Measurements from ENCODE around the gene CDHR4. TPM values are rescaled to one million over a fixed set of nuclear protein-coding genes. Genes with fewer than 3 reads are reported as not detected.
"Not testable (repeated sequence)": the region's sequence is repeated elsewhere in the genome, so short reads cannot be mapped to it uniquely, and the experiment has no call there.

The CDHR4 gene
- total RNA-seq, 1 donor from 2014 or later = 0.62 TPM

DNA sequence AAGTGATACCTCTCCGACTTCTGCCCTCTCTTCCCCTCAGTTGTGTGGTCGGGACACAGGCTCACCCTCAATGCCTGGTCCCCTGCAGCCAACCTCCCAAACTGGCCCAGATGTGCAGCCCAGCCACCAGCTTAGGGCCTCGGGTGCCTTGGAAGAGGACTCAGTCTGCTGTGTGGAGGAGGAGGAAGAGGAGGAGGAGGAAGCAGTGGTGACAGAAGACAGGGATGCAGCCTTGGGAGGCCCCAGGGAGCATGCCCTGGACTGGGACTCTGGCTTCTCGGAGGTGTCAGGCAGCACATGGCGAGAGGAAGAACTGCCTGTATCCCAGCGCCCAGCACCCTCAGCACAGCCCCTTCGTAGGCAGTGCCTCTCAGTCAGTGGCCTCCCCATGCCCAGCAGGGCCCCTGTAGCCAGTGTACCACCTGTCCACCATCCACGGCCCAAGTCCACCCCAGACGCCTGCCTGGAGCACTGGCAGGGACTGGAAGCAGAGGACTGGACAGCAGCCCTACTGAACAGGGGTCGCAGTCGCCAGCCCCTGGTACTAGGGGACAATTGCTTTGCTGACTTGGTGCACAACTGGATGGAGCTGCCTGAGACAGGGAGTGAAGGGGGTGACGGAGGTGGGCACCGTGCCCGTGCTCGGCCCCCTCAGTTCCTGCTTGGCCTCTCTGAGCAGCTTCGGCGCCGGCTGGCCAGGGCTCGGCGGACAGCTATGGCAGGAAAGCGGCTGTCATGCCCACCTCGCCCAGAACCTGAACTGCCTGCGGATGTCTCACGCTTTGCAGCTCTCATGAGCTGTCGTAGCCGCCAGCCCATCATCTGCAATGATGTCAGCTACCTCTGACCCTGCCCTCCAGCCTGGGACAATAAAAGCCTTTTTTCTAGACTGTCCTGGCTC lies 4.7 kb upstream of the CDHR4 start:
- DNase-seq (ENCODE audit: low spot score) = no peak

DNA sequence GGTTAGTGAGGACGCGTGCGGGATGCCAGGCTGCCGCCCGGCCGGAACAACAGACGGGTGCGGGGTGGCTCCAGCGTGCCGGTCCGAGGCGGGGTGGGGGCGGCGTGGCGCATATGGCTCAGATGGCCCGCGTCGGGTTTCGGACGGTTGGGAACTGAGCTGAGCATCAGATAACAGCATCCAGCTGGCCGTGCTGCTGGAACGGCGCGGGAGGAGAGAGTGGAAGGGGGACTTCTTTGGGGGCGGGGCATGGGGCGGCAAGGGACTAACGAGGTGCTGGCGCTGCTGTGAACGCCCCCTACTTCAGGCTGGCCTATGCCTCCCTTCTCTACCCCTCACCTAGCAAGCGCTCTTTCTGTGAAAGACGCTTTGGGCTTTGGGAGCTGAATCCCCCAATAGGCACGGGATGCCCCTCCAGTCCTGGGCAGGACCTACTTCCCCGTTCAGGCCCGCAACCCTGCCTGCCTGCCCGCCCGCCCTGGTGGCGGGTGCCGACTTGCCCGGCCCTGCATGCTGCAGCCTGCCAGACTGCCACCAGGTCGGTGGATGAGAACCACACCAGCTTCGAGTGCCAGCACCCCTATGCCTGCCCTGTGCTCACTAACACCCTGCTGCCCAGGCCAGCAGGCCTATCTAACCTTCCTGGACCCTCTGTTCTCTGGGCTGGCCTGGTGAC lies 3.9 kb upstream of the CDHR4 start:
- peak; percentile 84 for DNase-seq (ENCODE audit: low spot score)

DNA sequence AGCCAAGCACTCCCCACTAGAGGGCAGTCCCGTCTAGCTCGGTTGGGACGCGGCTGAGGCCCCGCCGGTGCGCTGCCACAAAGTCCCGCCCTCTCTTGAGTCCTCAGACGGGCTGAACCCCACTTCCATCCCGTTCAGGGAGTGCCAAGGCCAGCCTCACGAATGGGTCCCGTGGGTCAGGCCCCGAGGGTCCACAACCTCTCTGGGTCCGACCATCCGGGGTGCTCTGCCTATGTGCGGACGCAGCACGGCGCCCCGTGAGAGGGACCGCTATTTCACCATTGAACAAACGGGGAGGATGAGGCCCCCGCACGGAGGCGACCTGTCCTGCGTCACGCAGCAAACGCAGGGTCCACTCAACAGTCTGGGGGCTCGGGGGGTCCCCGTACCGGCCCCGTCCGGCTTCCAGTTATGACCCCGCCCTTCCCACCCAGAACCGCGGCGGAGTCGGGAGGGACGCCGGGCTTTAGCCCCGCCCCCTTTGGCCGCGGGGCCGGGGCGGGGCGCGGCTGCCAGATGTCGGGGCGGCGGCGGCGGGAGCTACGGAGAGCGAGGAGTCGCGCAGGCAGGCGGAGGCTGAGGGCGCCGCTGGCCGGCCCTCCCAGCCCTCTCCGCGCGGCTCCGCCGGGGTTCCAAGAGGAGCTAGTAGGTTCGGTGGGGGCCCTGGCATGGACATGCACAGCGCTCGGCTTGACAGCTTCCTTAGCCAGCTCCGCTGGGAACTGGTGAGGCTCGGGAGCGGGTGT lies 3.2 kb upstream of the CDHR4 start, which contains the start of gene INKA1:
Gene INKA1 (plus strand): TSS at position 543 of the 746 bp plus-strand sequence. CDS start 132 bp downstream, at position 675.
- peak; percentile 93 for DNase-seq (ENCODE audit: low spot score)

DNA sequence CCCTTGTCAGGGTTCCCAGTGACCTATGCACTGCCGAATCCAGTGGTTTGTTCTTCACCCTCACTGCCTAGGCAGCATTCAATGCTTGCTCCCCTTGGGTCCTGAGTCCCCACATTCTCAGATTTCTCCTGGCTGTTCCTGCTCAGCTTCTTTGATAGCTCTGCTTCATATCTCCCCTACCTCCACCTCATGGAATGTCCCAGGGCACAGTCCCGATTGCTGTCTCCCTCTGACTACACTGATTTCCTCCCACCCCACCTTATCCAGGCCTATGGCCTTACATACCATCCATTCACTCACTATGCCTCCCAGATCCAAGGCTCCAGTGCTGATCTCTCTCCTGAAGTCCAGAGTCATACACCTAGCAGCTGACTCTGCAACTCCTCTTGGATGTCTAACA lies 1.5 kb upstream of the CDHR4 start:
- DNase-seq (ENCODE audit: low spot score) = no peak

DNA sequence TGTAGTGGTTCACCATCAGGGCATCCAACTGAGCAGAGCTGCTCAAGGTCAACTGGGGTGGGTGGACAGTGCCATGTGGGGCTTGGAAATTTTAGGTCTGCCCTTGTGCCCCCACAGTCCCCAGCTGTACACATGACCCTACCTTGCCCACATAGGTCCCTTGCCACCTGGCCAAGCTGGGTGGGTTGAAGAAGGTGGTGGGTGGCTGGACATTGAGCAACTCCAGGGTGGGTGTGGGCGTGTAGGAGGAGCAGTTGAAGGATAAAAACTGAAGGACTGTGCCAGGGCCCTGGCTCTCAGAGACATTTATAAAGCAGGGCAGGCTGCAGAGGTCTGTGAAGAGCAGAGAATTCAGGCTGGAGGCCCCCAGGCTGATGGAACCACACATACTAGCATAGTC lies 568 bp downstream of the CDHR4 start:
- no peak for DNase-seq (ENCODE audit: low spot score)

DNA sequence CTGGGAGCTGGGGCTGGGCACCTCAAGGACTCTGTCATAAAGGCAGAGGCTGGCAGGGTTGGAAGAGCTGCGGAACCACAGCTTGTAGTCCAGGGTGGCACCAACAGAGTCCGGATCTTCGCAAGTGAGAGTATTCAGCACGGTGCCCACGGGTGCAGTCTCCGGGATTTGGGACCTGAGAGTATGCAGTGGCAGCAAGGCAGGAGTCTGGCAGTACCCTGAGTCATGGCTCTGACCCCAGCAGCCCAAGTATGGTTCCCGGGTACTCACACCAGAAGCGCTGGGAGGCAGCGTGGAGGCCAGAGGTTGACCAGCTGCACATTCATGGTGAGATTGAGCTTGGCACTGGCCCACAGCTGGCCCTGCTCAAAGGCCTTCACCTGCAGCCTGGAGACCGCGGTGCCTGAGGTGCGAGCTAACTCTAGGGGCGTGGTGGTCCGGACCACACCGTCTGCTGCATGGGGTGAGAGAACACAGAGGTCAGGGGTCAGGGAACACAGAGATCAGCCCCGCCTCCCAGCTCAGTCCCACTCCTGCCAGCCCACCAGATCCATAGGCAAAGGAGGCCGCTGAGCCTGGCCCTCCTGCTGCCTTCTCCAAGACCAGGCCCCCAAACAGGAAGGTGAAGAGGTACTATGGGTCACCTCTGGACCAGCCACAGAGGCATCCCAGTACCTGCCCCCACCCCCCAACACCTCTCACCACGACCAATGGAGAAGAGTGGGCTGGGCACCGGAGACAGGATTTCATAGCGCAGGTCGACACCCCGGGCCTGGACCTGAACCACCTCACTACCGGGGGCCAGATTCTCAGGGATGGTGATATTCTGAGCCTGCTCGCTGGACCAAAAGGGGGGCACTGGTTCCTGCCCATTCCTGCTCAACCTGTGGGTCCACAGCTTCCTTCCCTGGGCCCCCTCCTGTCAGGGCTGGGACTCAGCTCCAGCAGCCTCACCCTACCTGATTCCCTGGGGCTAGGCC lies 4.5 kb downstream of the CDHR4 start:
- no peak for DNase-seq (ENCODE audit: low spot score)

DNA sequence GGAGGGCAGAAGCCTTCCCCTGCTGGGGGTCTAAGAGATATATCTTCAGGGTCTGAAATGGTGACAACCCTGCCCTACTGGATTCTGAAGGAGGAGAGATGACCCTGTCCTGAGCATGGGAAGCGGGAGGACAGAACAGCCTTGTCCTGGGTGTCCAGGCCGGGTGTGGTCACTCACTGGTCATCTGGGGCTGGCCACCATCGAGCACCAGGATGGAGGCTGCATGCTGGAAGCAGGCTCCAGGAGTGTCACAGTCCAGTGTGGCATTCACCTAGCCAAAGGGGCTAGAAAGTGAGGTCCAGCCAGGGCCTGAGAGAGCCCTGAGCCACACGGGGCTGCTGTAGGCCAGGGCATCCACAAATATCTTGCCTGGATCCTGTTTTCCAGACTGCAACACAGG lies 5.2 kb downstream of the CDHR4 start:
- no peak for DNase-seq (ENCODE audit: low spot score)

DNA sequence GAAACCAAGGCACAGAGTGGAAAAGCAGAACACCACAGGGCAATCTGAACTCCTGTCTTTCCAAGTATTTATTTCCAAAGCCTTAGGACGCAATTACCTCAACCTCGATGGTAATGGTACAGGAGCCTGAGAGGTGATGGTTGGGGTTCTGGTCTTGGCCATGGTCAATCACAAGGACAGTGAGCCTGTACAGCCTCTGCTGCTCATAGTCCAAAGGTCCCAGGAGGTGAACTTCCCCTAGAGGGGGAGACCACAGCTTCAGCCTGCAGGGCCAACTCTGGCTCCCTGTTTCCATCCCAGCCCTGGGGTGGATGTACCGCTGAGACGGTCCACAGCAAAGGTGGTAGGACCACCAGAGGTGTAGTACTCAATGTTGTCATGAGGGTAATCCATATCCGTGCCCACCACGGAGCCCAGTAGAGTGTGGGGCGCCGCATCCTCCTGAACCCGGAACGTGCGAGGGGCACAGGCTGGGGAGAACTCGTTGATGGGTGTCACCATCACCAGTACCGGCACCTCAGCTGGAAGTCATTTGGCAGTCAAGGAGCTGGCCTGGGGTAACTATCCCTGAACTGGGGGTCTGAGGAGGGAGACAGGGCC lies 6.1 kb downstream of the CDHR4 start:
- no peak for DNase-seq (ENCODE audit: low spot score)

DNA sequence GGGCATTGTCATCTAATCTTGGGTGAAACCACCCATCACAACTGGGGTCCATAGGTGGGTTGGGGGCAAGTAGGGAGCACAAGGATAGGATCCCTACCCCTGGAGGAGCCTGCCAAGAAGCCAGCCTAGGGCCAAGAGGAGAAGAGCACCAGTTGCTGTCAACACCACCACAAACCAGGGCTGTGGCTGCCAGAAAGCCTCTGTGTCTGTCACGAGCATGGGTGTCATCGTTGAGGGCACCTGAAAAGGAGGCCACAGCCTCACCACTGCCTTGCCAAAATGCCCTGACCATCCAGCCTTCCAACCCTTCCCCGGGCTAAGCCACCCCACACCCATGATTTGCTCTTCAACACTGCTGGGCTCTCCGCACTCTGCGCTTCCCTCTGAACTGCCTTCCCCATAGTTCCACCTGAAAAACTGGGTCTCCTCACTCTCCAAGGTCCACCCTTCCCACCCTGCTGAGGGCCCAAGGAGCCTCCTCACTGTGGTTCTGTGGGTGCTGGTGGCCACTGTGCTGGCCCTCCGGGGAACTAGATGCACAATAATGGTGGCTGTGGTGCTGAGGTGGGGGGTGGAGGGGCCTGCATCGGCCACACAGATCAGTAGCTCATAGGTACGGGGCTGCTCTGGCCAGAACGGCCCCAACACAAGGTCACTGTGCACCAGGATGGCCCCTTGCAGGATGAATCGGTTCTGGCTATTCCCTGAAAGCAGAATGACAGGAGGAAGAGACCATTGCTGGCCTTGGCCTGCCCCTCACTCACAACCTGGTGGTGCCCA lies 7.1 kb downstream of the CDHR4 start:
- no peak for DNase-seq (ENCODE audit: low spot score)

DNA sequence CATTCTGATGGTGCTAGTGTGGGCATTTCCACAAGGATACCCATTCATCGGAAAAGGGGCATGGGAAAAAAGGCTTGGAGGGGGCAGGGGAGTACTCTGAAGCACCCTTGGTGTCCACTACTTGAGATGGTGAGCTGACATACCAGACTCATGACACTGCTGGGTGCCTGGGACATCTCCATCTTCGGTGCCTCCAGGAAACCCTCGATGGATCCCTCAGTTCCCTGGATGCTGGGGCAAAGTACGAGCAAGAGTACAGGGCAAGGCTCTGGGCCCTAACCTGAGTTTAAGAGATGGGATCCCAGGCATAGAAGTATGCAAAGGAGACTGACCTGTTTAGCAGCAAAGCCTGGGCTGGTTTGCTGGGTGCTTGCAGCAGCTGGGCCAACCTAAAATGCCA lies 8.1 kb downstream of the CDHR4 start:
- no peak for DNase-seq (ENCODE audit: low spot score)

DNA sequence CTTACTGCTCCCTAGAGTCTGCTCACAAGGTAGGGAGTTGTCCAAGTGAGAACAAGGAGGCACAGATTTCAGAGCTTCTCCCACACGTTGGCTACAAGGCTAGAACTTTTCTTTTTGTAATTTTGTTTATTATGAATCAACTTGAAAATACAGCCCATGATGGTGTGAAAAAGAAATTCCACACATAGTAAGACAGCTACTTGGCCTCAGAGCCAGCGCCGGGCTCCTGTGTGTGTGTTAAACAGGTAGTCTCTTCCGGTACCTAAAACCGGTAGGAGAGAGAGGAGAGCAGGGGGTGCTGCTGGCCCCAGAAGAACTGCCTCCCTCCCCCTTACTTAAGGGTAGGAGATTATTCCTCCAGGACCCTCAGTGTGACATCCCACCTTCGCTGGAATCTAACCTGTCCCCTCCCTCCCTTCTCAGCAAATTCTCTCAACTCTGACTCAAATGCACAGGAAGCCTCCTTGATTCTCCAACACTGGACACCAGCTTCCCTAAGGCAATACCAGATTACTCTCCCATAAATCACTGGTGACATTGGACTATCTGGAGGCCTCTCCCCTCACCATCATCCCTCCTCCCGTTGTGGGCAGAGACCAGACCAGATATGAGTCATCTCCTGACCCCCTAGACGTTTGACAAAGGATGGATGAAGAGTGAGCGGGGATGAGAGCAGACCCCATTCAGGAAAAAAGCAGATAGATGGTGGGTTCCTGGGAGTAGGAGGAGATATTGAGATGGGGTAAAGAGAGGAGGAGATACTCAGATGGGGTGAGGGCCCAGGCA lies 8.9 kb downstream of the CDHR4 start:
- DNase-seq (ENCODE audit: low spot score) = no peak

DNA sequence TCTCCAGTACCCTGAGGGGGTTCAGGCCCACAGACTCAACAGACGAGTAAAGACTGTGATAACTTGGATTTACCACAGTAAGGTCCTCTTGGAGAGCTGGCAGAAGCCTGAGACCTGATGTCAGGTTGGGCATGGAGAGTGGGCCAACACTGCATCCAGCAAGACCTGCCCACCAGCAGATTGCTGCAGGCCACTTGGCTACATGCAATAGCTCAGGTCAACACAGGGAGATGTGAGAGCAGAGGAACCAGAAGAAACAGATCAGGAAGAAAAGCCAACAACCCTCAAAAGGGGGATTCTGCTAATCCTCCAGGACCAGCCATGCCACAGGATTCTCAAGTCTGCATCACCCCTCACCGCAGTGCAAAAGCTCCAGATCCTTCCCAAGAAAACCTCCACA lies 11.6 kb downstream of the CDHR4 start:
- DNase-seq (ENCODE audit: low spot score) = no peak

DNA sequence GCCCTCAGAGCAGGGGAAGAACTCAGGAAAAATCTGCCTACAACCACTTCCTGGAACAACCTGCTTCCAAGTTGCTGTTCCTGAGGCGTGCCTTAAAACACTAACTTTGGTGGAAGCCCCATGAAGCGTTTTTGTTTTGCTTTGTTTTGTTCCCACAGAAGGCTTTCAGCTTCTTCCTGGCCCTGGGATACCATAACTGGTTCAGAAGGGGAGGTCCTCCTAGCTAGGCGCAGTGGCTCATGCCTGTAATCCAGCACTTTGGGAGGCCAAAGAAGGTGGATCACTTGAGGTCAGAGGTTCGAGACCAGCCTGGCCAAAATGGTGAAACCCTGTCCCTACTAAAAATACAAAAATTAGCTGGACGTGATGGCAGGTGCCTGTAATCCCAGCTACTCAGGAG lies 12.1 kb downstream of the CDHR4 start:
- DNase-seq (ENCODE audit: low spot score) = no peak

DNA sequence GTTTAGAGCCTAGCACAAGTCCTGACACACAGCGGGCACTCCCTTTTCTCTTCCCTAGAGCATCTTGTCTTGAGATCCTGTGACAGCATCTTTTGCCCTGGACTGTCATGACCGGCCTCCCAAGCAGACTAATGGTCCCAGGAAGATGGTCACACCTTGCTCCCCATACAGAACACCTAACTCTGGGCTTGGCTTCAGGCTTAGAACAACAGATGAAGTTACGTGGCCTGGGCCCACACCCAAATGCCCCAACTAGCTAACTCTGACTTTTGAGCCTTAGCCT lies 12.6 kb downstream of the CDHR4 start:
- no peak for DNase-seq (ENCODE audit: low spot score)

DNA sequence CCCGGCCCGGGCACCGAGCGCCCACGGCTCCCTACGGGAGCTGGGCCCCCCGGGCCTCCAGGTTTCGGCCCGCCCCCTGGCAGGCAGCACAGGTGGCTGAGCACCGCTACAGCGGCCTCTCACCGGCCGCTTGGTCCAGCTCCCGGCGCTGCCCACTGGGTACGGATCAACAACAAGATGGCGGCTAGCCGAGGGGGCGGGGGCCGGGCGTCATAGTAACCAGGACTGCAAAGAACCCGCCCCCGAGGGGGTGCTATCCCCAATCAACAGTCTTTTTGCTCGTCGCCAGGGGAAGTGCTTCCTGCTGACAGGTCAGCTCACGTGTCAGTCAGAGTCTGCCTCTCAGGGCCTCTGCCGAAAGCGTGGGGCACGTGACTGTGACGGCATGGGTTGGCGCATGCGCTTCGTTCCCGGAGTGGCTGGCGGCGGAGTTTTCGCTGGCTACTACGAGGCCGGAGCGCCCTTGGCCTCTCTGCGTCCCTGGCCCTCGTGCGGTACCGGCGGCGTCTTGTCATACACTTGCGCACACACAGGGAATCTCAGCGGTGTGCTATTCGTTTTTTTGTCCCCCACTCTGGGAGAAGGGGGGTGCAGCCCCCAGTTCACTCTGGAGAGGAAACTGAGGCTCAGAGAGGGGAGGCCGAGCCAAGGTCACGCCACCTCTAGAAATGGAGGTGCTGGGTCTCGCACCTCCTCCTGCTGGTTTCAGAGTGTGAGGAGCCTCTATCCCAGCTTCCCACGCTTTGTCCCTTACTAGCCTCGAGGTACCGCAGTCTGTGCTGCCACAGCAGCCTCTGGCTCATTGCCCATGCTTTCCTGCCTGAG lies 13.1 kb downstream of the CDHR4 start, which contains the start of gene IP6K1:
Gene IP6K1 (minus strand): TSS at position 186 of the 825 bp plus-strand sequence. CDS start 38,502 bp downstream, outside the sequence.
- DNase-seq (ENCODE audit: low spot score) = peak; percentile 100

DNA sequence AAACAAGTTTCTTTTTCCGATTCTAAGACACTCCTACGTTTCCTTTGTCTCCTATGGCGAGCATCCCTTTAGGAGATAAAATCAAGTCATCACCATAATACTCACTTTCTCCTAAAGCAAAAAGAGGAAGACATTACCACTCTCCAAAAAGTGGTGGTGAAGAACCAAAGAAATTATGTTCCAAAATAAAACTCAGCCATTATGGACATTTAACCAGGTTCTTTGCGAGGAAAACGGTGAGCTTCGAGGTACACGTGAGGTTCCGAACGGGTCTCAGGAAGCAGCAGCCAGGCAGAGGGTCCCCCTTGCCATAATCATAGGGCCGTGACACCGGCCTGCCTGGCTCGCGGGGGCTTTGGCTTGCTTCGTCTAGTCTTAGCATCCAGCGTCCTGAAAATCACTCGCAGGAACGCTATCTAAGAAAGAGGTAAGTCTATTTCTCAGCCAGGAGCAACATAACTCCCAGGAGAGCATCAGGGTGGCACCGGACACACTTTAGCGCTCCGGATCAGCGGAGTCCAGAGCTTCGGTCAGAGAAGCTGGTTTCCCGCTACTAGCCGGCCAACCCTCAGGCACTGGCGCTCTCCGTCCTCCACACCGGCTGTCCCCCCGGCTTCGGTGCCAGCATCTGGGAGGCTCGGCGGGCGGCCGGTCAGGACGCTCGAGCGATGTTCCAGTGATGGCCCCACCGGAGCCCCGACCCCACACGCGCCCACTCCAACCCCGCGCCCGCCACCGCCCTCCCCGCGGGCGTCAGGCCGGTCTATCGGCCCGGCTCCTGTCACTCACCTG lies 13.9 kb downstream of the CDHR4 start:
- no peak for DNase-seq (ENCODE audit: low spot score)

DNA sequence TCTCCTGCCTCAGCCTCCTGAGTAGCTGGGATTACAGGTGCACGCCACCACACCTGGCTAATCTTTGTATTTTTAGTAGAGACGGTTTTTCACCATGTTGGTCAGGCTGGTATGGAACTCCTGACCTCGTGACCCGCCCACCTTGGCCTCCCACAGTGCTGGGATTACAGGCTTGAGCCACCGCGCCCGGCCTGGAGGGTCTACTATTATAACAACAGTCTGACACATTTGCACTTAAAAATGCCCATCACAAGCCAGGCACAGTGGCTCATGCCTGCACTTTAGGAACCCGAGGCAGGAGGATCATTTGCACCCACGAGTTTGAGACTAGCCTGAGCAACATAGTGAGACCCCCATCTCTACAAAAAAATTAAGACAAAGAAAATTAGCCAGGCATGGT lies 17.4 kb downstream of the CDHR4 start:
- DNase-seq (ENCODE audit: low spot score) = not testable (repeated sequence)

All from ureter (tissue), 1 donor.